DMS114 treated with DMSO at 0.1 percent for 48 hours (cell line): Measurements from ENCODE around the gene MSI2.

Experiments
- DNase-seq: peaks from one replicate; lab custom pipeline; 2025; ENCODE audit not compliant: unreplicated experiment; lab: John Stamatoyannopoulos, UW

MSI2 gene

GRCh38 chr17:57245786-57246185 is 10.5 kb upstream of the MSI2 start:
- no peak for DNase-seq

DNA sequence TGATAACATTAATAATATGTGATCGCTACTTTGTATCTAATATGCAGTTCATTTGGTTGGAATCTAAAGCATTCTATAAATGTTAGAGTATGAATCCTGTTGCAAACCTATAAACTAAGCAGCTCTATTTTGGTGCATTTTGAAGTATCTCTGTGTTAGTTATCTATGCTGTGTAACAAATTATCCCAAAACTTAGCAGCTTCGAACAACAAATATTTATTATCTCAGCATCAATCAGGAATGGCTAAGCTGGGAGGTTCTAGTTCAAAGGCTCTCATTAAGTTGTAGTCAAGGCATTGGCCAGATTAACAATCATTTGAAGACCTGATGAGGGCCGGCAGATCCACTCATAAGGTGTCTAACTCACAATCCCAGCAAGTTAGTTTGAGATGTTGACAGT is 10.1 kb upstream of the MSI2 start:
- no peak for DNase-seq

- DNase-seq: no peak
Observed at GRCh38 chr17:57247261-57247660, 9.1 kb upstream of the MSI2 start.

DNA sequence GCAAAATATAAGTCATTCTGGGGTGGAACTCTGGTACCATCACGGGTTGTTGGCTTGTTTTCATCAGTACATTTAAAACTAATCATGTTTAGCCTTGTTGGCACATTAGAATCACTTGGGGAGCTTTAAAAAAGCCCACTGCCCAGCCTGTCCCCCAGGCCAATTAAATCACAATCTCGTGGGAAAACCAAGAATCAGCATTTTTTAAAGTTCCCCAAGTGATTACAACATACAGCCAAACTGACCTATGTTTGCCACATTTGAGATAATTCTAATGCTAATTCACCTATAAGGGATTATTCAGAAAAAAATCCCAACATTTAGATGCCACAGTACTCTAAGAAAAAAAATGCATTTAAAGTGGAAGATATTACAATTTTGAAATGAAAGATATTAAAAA is 8.4 kb upstream of the MSI2 start:
- no peak for DNase-seq

GRCh38 chr17:57249520-57249919 is 6.8 kb upstream of the MSI2 start:
- no peak for DNase-seq

DNA sequence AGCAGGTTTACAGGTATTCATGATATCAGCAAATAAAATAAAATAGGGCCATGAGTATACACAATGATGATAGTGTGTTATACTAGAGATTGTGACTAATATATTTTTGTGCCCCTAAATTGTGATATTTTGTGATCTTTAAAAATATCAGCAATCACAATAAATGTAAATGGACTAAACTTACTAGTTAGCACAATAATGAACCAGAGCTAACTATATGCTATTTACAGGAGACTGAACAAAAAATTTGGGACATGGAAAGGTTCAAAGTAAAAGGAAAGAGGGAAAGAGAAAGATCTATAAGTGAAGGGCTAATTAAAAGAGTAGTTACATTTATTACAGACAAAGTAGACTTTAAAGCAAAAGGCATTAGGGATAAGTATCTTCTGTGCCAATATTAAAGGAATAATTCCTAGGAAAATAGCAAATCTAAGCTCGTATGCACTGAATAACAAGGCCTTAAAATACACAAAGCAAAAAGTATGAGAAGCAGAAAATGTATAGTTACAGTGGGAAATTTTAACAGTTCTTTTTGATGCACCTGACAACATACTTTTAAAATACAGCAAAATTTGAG is 5.0 kb upstream of the MSI2 start:
- no peak for DNase-seq

- DNase-seq: no peak
Observed at GRCh38 chr17:57253362-57254065, 2.8 kb upstream of the MSI2 start.

- DNase-seq: peak; percentile 34
Observed at GRCh38 chr17:57255182-57255775, 1.0 kb upstream of the MSI2 start.

GRCh38 chr17:57256708-57257112 is 387 bp downstream of the MSI2 start:
- peak; percentile 27 for DNase-seq

DNA sequence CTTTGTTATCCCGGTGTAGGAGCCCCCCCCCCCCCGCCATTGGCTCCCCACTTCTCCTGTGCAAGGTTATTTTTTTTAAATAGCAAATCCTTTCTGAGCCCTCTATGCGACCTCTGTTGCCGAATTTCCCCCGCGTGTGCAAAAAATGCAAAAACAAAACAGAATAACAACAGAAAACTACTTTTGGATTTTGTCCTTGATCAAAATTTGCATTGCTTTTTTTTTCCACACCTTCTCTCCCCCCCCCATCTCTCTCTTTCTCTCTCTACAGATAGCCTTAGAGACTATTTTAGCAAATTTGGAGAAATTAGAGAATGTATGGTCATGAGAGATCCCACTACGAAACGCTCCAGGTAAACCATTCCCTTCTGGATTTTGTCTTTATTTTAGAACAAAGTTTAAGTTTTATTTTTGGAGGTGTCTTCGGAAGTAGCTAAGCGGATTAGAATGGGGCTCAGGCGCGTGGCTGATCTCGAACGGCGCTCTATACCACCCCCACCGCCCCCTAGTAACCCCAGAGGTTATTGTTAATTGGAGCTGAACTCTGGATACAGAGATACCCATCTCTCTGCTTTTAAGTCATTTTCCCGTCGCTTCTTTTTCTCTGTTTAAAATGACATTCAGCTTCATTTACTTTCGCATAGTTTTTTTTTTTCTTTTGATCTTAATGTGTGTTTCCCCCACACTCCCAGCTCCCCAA is 1.0 kb downstream of the MSI2 start:
- DNase-seq: no peak

- no peak for DNase-seq
Observed at GRCh38 chr17:57257895-57258851, 1.9 kb downstream of the MSI2 start.

DNA sequence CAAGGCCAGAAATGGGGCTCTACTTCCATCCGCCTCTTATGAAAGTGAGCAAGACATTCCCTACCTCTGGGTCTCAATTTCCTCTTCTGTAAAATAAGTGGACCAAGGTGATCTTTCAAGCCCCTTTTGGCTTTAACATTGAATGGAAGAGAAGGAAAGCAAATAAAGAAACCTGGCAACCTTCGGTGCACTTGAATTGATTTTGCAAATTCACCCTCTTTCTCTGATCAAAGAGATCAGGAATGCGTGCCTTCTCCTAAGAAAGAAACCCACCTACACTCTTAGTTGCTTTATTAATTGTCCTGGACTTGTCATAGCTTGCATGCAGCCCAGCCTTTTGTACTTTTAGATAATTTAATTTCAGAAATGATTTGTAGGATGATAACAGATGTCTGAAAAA is 3.0 kb downstream of the MSI2 start:
- DNase-seq: no peak

- DNase-seq: no peak
Observed at GRCh38 chr17:57259817-57260216, 3.5 kb downstream of the MSI2 start.

- DNase-seq: no peak
Observed at GRCh38 chr17:57260325-57261083, 4.2 kb downstream of the MSI2 start.

DNA sequence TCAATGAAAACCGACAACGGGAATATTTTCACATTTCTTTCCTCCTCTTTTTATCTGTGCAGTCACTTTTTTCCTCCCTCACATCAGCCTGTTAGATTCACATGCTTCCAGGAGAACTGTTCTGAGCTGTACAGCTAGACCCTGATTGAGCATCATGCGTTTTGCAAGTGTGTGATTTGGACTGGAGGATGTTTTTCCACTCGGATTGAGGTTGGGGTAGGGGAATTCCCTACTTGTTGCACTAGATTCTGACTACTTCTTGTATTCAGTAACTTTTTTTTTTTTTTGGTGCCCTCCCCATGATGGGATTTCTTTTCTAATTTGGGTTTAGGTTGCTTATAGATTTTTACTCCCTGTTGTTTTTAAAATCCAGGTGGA is 4.8 kb downstream of the MSI2 start:
- DNase-seq: no peak

DNA sequence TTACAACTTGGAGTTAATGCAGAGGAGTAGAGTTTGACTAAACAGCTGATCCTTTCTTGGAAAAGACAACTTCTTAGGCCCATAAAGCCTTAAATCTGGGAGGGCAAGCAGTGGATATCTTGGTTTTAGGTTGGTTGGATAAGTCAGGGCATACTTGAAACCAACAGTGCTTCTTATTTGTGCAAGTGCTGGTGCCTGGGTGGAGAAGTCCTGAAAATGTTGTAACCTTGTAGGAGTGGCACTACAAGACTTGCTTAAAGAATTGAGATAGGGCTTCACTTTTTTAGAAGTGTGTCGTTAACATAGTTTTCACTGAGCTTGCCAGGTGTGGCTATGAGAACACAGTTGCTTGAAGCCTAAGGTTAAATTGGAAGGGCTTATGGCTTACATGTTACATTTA is 6.2 kb downstream of the MSI2 start:
- no peak for DNase-seq

DNA sequence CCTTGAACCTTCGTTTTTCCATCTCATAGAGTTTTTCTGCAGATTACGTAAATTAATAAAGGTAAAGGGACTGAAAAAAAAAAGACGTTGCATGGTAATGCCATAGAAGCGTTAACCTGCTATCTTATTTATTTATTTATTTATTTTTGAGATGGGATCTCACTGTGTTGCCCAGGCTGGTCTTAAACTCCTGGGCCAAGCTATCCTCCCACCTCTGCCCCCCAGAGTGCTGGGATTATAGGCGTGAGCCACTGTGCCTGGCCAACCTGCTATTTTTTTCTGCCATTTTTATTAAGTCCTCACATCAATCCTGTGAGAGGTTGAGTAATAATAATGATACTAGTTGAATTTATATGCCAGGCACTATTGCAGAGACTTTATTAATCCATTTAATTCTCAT is 7.9 kb downstream of the MSI2 start:
- DNase-seq: no peak

DNA sequence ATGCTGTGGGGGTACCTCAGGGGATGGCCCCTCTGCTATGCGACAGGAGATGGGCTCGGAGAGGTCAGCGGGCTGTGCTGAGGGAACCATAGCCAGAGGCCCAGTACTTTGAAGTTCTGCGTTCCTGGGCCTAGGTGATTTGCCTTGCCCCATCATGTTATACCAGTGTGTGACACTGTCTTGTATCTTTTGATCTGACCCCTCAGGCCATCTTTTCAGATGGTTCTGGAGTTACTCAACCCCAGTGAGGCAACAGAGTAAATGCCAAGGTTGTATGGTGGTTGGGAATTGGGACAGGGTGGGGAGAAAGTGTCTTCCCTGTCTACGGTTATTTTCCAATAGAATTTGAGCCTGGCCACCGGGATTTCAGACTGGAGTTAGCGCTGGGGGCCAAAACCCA is 8.5 kb downstream of the MSI2 start:
- no peak for DNase-seq

GRCh38 chr17:57266902-57267311 is 10.6 kb downstream of the MSI2 start:
- DNase-seq: no peak

DNA sequence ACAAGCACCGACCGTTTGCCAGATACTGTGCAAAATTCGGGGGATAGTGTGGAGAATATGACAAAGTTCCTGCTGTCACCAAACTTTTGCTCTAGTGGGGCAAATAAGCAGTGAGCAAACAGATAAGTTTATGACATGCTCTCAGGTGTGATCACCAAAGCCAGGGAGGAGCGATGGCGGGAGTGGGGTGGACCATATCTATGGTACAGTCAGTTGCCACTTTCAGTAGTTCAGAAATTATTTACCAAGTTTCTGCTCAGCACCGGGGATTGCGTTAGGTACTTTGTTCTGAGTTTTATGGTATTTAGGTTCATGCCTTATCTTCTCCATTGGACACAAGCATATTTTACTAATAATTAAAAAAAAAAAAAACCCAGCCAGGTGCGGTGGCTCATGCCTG is 11.9 kb downstream of the MSI2 start:
- DNase-seq: no peak
